HG02973 (cell line): ENCODE data around the gene PIGK.

Experiments
- ATAC-seq: cut with Tn5 transposase; IDR thresholded peaks from one replicate; pipeline ENCODE4 v1.9.1; 2021; ENCODE audit warnings: moderate library complexity; ENCODE audit not compliant: unreplicated experiment

PIGK gene

DNA sequence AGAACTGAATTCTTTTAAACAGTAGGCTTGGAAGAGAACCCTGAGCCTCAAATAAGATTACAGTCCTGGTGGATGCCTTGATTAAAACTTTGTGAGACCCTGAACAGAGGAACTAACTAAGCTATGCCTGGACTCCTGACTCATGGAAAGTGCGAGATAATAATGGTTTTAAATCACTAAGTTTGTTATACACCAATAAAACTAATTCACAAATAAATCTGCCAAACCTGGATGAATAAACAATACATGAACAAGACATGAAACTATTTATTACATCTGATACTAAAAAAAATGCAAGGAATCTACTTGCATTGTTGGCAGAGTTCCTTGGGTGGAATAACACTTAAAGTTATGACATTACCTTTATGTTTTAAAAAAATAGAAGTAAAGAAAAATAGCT, 118.4 kb downstream of the PIGK start:
- no peak for ATAC-seq

DNA sequence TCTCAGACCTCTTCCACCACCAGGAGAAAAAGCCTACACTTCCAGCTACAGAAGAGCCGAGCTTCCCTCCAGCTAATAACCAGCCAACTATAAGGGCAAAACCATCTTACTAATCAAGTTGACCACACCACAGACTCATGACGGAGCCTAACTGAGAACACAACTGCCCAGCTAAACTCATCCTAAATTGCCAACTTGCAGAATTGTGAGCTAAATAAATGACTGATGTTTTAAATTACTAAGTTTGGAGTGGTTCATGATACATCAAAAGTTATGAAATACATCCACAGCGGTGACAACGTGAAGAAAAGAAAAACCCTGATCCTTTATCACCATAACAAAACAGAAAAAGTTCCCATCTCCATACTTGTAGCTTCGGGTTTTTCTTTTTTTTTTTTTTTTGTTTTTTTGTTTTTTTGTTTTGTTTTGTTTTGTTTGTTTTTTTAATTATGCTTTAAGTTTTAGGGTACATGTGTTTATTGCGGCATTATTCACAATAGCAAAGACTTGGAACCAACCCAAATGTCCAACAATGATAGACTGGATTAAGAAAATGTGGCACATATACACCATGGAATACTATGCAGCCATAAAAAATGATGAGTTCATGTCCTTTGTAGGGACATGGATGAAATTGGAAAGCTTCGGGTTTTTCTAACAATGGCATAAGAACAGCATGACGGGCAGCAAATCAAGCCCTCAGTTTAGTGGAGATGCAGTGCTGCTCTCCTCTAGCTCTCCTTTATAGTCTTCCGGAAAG, 122.6 kb downstream of the PIGK start:
- ATAC-seq, result no peak

DNA sequence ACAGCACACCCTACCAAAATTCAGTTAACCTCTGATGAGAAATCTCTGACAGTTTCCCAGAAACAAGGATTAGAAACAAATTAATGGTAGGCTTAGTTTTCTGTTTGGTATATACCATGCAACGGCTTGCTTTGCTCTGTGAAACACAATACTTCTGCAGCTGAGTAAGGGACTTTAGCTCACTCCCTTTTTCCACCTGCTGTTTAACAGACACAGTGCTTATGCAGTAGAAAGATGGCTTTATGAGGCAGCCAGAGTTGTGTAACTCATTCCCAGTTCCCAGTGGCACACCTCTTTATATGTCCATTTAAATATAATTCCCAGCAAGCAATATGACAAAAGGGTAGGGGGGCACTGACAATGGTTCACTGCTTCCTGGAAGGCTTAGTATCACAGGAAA, 124.0 kb downstream of the PIGK start:
- ATAC-seq, result no peak

DNA sequence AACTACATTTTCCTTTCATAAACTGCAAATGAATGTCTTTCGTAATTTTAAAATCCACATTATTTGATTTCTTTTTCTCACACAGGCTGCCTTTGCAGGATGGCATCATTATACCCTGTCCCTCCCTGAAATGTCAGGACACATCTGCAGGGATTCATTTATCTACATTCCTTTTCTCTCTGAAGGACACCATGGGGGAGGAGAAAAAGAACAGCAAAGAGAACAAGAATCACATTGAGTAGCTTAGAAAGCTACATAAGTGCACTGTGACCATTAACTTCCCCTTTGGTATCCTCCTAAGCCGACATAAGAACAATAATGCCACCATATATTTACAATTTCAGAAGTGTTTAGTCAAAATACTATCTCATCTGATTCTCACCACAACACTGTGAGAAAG, 129.5 kb downstream of the PIGK start:
- no peak for ATAC-seq

DNA sequence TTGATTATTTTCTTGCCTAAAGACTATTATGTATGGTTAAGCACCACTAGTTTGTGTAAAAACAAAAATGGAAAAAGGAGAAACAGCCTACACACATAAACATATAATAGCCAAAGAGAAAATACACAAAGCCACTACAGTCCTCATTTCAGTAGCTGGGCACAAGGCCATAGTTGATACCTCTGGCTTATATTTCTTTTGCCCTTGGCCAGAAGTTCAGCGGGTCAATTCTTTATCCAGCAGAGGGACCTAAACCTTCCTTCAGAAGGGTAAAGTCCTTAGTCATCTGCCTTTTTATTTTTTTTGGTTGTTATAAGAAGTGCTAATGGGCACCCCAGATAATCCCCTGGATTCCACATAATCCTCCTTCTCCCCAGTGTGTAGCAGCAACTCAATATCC, 134.1 kb downstream of the PIGK start:
- ATAC-seq, result no peak

DNA sequence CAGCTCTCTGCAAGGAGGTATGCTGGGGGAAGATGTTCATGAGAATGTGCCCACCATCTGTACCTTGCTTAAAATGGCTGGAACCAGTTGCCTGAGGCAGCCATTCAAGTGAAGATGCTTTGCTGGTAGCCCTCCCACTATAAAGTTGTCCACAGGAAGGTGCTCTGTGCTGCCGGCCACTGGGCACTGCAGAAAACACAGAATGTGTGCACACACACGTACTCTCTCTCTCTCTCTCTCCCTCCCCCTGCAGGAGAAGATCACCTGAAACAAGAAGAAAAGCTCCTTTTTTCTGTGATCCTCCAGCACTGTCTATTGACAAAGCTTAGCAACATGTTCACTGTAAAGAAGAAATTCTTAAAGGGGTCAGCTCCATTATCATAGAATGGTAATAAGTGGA, 134.8 kb downstream of the PIGK start:
- ATAC-seq, result no peak

DNA sequence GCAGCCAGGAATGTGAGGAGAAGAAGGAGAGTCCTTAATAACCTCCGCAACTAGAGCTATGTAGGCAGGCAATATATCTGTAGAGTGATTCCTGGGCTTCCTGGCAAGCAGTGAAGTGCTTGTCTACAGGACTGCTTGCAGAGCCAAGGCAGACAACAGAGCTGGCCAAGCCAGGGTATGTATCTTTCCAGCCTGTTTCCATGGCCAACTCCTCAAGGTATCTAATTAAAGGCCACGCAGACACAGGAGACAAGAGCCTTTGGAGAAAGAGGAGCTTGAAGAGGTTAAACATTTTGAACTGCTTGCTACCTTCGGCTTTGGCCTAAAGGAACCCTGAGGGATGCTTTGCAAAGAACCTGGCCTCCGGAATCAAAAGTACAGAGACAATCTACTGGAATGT, 137.4 kb downstream of the PIGK start:
- no peak for ATAC-seq

DNA sequence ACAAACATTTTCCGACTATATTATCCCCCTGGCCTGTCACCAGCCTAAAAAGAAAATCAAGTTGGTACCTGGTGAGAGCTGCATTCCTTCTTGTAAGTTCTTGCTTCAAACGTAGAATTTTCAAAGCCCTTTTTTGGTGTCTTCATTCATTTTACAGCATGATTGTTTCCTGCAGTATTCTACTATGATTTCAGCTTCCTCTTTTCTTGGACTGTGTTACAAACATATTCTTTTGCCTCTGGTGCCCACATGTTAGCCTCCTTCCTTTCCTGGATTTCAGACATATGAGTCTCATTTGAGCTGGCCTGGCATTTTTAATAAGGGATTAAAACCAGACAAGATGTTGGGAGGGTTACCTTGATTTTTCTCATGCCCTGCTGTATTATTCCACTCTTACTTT, 142.5 kb downstream of the PIGK start:
- no peak for ATAC-seq

DNA sequence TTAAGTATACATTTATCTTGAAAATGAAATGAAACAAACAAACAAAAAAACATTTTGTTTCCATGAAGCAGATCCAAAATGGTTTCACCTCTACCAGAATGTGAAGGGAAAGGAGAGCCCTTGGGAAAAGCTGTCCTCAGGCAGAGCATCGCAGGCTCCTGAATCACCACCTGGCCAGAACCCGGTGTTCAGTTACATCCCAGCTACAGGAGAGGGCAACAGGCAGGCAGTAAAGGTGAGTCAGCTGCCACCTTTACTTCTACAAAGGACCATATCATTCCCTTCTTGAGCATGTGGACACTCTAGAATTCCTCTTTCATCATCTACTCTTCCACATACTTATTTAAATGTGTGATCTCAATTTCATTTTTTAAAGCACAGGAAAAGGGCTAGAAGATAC, 151.2 kb downstream of the PIGK start:
- no peak for ATAC-seq

DNA sequence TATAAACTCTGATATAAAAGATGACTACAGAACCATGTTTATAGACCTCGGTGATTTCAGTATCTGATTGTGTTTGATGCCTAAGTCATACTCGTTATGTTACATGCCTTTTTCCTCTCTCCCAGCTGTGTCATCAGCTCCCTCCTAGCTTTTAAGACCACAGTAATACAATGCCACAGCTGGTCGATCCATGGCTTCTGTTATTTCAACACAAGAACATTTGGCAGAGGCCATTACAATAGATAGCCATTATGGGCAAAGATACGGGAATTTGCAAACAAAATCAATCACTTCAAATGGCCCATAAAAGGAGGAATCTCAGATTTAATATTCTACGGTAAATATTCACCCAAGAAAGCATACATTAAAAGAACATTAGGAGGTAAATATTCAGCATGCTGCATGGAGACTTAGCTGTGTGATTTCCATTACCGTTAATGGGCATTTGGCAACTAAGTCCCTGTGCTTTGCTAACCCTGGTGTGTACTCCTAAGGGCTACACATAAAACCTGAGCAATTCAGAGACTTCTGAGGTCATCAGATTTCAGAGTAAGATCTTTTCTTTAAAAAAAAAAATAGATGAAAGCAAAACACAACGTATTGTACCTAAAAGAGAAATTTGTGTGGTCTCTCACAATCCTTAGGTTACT, 153.4 kb downstream of the PIGK start:
- ATAC-seq, result no peak

DNA sequence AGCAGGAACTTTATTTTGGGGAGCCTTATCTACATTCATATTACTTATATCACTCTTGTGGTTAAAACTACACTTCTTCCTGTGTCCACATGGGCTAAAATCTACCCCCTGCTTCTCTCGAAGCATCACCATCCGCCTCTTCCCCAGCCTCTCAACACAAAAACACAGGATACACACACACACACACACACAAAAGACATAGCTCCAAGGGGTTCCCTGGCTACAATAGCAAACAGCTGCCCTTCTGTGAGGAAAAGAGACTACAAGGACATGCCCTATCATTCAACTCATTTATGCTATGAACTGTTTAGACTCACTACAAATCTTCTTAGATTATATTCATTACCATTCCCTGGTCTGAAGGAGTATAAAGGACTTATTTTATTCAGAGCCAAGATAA, 155.0 kb downstream of the PIGK start:
- ATAC-seq, result no peak

DNA sequence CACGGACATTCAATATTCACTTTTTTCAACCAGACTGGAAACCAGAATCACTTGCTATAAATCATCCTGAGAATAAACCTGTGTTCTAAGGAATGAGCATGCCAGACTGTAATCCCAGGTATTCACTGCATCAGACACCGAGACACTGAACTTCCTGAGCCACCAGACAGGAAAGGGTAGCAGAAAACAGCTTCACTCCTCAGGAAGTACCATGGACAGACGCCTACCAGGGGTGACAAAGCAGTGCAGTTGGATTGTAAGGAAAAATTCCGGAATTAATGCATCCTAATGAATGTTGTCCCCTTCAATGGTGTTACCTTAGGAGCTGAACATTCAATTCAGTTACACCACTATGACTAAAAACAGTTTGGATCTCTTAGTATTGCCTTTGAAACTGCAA, 156.1 kb downstream of the PIGK start:
- no peak for ATAC-seq

DNA sequence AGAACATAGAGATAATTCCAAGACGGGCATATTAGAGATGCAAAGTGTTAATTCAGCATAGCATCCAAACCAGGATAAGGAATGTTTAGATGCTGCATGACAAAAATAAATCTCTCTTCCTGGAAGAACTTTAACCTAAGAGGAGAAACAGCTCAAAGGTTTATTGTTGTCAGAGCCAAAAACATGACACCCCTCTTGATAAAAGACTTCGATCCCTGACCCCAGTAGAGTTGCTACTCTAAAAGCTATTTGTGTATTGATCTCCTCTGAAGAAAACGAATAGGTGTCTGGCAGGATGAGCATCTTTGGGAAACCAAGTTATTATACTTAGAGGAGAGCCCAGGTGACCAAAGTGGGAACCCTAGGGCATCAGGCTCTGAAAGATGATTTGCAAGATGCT, 158.1 kb downstream of the PIGK start:
- no peak for ATAC-seq

DNA sequence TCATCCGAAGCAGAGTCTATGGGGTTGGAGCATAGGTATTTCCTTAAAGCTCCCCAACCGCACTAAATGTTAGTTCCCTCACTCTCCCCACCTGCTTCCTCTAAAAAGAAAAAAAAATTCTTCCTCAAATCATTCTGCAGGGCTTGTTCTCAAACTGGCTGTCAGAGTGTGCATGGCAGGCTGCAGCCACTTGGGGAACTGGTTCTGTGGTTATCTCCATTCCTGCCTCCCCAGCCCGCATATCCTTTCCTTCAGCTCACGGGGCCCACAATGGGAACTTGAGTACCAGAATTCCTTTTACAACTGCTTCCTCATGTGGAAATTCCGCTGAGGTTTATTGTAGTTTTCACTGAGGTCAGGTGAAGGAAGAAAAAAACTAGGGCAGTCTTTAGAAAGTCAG, 159.2 kb downstream of the PIGK start:
- ATAC-seq, result no peak

DNA sequence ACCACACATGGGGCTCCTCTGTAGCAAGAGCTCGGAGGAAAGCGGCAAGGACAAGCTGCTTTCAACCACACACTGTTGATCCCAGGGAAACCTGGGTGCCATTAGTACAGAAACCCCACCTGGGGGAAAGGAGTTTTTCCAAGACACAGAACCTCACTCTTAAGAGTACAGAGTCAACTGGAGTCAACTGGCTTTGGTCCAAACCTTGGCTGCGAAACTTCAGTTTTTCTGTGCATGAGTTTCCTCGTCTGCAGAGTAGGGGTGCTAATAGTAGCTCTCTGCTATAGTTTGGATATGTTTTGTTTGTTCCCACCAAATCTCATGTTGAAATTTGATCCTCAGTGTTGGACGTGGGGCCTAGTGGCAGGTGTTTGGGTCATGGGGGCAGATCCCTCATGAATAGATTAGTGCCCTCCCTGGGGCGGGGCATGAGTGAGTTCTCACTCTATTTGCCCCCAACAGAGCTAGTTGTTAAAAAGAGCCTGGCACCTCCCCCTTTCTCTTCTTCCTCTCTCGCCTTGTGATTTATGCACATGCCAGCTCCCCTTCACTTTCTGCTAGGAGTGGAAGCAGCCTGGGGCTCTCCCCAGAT, 161.1 kb downstream of the PIGK start:
- ATAC-seq, result no peak

DNA sequence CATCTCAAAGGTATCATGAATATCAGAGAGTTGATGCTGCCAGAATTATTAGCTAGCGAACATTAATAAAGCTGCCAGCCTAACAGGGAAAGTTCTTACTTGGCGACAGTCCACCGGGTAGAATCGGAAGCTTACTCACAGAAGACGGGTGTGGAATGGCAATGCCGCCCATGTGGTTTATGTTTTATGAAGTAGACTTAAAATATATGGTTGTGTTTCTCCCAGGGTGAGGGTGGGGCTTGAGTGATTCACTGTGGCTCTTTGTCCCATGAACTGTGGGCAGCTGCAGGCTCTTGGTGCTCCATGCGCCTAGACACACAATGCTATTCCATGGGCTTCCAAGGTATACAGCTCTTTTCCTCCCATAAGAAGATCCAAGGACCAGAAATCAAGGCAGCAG, 162.7 kb downstream of the PIGK start:
- no peak for ATAC-seq

DNA sequence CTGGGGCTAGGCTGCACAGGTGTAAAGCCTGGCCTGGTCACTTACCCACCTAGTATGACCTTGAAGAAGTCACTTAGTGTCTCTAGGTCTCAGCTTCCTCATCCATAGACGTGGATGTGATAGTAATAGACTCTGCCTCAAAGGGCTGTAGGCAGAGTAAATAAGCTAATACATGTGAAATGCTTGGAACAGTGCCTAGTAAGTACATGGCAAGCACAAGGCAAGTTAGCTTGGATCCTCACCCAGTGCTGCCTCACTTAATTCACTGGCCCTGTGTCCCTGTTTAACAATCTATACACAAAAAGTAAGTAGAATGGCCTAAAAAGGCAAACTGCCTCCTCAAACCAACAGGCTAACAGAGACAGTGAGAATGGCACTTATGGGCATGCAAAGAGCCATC, 167.8 kb downstream of the PIGK start:
- ATAC-seq, result no peak

DNA sequence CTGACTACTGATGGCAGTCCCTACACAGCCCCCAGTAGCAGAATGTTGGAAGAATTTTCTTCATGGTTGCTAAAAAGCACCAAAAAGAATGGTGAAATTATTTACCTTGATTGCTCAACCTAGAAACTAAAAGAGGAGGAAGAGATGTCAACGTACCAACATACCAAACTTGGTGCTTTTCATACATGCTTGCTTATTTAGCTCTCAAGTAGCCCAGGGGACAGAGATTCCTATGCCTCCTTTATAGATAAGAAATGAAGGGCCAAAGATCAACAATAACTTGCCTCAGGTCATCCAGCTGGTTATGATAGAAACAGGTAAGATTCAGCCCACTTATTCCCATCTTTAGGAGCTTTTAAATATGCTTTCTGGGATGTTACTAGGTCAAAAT, 170.6 kb downstream of the PIGK start:
- ATAC-seq, result no peak

DNA sequence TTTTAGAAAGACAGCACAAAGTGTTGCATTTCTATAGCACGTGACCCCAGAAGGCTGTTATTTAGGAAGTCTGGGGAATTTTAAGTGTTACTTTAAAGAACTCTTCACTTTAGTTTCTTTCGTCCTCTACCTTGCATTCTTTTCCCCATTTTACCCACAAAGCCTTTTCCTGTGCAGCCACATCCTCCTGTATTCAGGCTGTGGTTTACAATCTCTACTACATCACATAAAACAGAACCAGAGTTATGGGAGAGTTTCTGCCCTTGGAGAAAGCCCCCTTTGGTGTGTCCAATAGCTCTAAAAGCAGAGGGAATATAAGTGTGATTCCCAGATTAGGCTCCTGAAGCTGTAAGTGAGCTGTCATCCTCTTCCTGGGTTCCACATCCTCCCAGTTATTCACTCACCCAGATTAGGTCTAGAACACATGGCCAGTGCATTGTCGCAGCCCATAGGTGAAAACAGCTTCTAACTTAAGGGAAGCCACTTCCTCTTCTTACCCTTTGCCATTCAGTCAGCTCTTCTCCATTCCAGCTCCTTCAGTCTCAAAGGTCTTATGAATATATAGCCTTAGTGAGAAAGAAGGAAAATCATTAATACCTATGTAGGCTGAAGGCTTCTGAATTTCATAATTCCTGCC, 171.1 kb downstream of the PIGK start:
- no peak for ATAC-seq

DNA sequence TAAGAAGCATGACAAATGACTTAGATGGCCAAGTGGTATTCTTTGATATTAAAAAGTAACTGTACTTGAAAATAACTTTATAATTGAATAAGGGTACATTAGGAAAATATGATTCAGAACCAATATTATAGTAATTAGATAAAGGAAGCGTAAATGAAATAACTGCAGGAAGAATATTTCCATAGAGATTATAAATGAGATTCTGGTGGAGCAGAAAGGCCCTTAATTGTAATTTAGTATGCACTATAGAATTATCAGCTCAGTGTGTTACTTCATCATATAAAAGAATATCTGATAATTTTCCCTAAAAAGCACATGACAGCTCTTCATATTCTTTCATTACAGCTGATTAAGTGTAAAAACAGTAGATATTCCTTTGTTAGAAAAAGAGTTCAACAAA, 171.7 kb downstream of the PIGK start:
- ATAC-seq, result no peak

DNA sequence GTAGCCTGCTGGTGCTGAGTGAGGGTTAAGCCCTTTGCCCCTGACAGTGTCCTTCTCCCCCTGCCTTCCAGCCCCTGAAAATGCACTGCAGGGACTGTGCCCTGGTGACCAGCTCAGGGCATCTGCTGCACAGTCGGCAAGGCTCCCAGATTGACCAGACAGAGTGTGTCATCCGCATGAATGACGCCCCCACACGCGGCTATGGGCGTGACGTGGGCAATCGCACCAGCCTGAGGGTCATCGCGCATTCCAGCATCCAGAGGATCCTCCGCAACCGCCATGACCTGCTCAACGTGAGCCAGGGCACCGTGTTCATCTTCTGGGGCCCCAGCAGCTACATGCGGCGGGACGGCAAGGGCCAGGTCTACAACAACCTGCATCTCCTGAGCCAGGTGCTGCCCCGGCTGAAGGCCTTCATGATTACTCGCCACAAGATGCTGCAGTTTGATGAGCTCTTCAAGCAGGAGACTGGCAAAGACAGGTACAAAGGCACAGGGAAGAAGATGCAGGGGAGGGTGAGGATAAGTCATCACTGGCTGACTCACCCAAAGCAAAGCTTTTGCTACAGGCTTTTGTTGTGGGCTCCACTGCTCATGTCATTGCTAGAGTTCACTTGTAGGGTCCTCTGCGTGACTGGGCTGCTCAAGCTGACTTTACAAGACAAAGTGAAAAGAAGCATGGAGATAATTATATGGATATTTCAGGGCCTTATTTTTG, 174.9 kb downstream of the PIGK start:
- no peak for ATAC-seq
